ENCODE results near the gene EPN1. TPM values are rescaled to one million over a fixed set of nuclear protein-coding genes. Genes with fewer than 3 reads are reported as not detected.
A peak's percentile ranks its signal among the peaks of the same experiment; 100 is the strongest.

The EPN1 gene
- total and polyA plus RNA-seq, 9 of the 15 experiments (the other 6 are each of a cell fraction or from before 2014, with no cell fraction given), result 0.08 to 138 (median 12.7) TPM

DNA sequence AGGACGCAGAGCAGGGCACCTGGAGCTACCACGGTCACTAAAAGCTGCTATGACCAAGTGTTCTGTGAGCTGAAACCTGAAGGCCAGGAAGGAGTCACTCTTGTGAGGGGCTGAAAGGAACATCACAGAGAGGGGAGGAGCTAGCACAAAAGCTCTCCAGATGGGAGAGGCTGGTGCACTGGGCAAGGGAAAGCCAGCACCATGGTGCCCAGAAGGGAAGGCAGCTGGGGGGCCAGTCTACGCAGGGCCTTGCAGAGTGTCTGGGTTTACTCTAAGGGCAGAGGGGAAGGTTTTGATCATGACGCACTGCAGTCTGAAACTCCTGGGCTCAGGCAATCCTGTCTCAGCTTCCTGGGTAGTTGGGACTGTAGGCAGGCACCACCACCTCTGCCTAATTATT is 38.3 kb upstream of the EPN1 start (continued):
- TF ChIP-seq, protein P1, sequence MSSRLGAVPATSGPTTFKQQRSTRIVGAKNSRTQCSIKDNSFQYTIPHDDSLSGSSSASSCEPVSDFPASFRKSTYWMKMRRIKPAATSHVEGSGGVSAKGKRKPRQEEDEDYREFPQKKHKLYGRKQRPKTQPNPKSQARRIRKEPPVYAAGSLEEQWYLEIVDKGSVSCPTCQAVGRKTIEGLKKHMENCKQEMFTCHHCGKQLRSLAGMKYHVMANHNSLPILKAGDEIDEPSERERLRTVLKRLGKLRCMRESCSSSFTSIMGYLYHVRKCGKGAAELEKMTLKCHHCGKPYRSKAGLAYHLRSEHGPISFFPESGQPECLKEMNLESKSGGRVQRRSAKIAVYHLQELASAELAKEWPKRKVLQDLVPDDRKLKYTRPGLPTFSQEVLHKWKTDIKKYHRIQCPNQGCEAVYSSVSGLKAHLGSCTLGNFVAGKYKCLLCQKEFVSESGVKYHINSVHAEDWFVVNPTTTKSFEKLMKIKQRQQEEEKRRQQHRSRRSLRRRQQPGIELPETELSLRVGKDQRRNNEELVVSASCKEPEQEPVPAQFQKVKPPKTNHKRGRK (tag; IDR thresholded peaks at IDR 0.05), result no peak
- TF ChIP-seq, protein P2, sequence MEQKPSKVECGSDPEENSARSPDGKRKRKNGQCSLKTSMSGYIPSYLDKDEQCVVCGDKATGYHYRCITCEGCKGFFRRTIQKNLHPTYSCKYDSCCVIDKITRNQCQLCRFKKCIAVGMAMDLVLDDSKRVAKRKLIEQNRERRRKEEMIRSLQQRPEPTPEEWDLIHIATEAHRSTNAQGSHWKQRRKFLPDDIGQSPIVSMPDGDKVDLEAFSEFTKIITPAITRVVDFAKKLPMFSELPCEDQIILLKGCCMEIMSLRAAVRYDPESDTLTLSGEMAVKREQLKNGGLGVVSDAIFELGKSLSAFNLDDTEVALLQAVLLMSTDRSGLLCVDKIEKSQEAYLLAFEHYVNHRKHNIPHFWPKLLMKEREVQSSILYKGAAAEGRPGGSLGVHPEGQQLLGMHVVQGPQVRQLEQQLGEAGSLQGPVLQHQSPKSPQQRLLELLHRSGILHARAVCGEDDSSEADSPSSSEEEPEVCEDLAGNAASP (IDR thresholded peaks at IDR 0.05), result no peak
- TF ChIP-seq HDGF (IDR thresholded peaks at IDR 0.05), result no peak
- no peak for TF ChIP-seq NFE2 (IDR thresholded peaks at IDR 0.05; ENCODE audit: low read depth)
- no peak for TF ChIP-seq ILF3 (IDR thresholded peaks at IDR 0.05; ENCODE audit: borderline replicate concordance)
- TF ChIP-seq ZFX (CRISPR knock-in tag; IDR thresholded peaks at IDR 0.05), result no peak
- TF ChIP-seq PYGO2 (tag; IDR thresholded peaks at IDR 0.05), result no peak
- no peak for TF ChIP-seq ETV1 (tag; conservative IDR thresholded peaks at IDR 0.05; ENCODE audit: low read depth)

DNA sequence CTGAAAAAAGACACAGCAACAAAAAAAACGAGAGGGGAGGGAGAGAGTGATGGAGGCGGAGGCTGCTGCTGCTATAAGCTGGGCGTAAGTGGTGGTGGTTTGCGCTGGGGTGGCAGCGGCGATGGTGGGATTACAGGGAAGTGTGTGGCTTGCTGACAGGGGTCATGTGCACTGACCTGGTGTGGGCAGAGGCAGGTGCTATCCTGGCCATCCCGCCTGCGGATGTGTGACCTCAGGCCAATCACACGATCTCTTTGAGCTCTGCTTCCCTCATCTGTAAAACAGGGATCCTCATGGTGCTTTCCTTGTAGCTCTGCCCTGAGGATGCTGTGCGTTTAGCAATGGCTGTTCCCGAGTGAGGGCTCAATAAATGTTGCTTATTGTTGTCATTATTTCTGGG is 37.5 kb upstream of the EPN1 start:
- ChIA-PET POLR2A (interaction anchor here (0.6 to 2.0 kb wide), 13 partner anchors 9 to 1425 kb away, joined by 3 to 8 read pairs (median 4); partner anchors contain the start of genes CCDC106 and FIZ1), CTCF (ENCODE audit: low intra/inter-chr PET ratio) (no interaction called here)
- Histone ChIP-seq H3K36me3 (ENCODE audit: control insufficient read depth, insufficient read depth, low read length) (peaks cover 11% of the 10 kb centered on the region; the same call in 2 of the 3 replicates), H3K27ac (ENCODE audit: extremely low read depth, low read depth, low read length) (no peak overlapping the region), H3K79me2 (ENCODE audit: control insufficient read depth, insufficient read depth, low read length) (peaks cover 65% of the 10 kb centered on the region), H3K4me3 (no peak overlapping the region), H3K4me2 (ENCODE audit: insufficient read depth, low read length) (no peak overlapping the region), H4K20me1 (replicated peaks; ENCODE audit: control insufficient read depth, insufficient read depth, low read length) (no peaks in the 10 kb centered on the region), H3K9me1 (ENCODE audit: control insufficient read depth, insufficient read depth, low read length) (no peaks in the 10 kb centered on the region), H3K4me1 (replicated peaks in 1 of 2; ENCODE audit: control insufficient read depth in 2 of 2, insufficient read depth in 2 of 2, low read length in 2 of 2) (peaks cover 30 to 47% of the 10 kb centered on the region in 2 experiments), H2AFZ (ENCODE audit: low read depth, low read length) (no peak overlapping the region), H3K9me3 (replicated peaks; ENCODE audit: control insufficient read depth, insufficient read depth, low read depth, low read length) (0 out of 2 replicates have a peak, but pooled peaks cover 2% of the 10 kb centered on the region), H3K9ac (ENCODE audit: insufficient read depth in 1 of 2, low read depth in 2 of 2, low read length in 2 of 2) (0 out of 4 replicates have a peak overlapping the region, but pooled peaks of 1 of the 2 experiments have one; percentile 46), H3K27me3 (ENCODE audit: control insufficient read depth in 2 of 2, insufficient read depth in 2 of 2, low read length in 2 of 2) (no peaks in the 10 kb centered on the region)
- BruUV-seq (replicated peaks), result no TSS peak
- in situ Hi-C loops (cut with MboI) (loop anchor here (5.0 to 25.0 kb wide), 4 partner anchors 175 to 763 kb away; partner anchors contain the start of genes FCAR, TNNT1 and ZSCAN5A), intact Hi-C loops (cut with micrococcal nuclease) (loop anchor here (10.0 kb wide), 1 partner anchor 493 kb away; the partner anchor contains the start of gene TNNT1)
- FAIRE-seq, result no peak
- WGBS (ENCODE audit: insufficient coverage, low coverage, missing lambda C conversion rate), result 63% methylated on average over 11 of the region's 11 CpGs
- DNase-seq (ENCODE audit: extremely low read depth in 1 of 4, low spot score in 3 of 4), result no peak
- no peak for ATAC-seq
- TF ChIP-seq HNRNPL (IDR thresholded peaks at IDR 0.05; ENCODE audit: low read depth, low read length) (no peak), BRD4 (IDR thresholded peaks at IDR 0.05) (no peak), RAD51 (IDR thresholded peaks at IDR 0.05; ENCODE audit: borderline replicate concordance, low read depth) (no peak), CHCHD3 (CRISPR knock-in tag; IDR thresholded peaks at IDR 0.05) (no peak), CEBPG (CRISPR knock-in tag; IDR thresholded peaks at IDR 0.05) (no peak), CEBPG (tag; conservative IDR thresholded peaks at IDR 0.05 in 1 of 2, IDR thresholded peaks at IDR 0.05 in 1 of 2) (no peak), RBFOX2 (IDR thresholded peaks at IDR 0.05; ENCODE audit: low read depth, low read length) (peak; percentile 29), ZNF23 (CRISPR knock-in tag; IDR thresholded peaks at IDR 0.05) (no peak), POLR2G (IDR thresholded peaks at IDR 0.05; ENCODE audit: low read depth, low read length) (peak; percentile 46; the same call in 1 of the 2 replicates)
- TF ChIP-seq, protein P3, sequence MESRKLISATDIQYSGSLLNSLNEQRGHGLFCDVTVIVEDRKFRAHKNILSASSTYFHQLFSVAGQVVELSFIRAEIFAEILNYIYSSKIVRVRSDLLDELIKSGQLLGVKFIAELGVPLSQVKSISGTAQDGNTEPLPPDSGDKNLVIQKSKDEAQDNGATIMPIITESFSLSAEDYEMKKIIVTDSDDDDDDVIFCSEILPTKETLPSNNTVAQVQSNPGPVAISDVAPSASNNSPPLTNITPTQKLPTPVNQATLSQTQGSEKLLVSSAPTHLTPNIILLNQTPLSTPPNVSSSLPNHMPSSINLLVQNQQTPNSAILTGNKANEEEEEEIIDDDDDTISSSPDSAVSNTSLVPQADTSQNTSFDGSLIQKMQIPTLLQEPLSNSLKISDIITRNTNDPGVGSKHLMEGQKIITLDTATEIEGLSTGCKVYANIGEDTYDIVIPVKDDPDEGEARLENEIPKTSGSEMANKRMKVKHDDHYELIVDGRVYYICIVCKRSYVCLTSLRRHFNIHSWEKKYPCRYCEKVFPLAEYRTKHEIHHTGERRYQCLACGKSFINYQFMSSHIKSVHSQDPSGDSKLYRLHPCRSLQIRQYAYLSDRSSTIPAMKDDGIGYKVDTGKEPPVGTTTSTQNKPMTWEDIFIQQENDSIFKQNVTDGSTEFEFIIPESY (CRISPR knock-in tag; IDR thresholded peaks at IDR 0.05), result peak; percentile 29; the same call in 1 of the 2 replicates
